Liver (tissue), 9 donors: ENCODE results near the gene ASAP2. TPM values are rescaled to one million over a fixed set of nuclear protein-coding genes. Genes with fewer than 3 reads are reported as not detected.
"Not testable (repeated sequence)": the region's sequence is repeated elsewhere in the genome, so short reads cannot be mapped to it uniquely, and the experiment has no call there.

Source experiments
- DNase-seq: peaks from one replicate; pipeline ENCODE4 v3.0.0-alpha.2; 2017; ENCODE audit warnings: low spot score
- H3K27ac ChIP-seq, 2 donors: one replicate each; pipeline ENCODE4 v1.7.0; 2013; ENCODE audit warnings: inconsistent platforms in 2 of 2, low read length in 2 of 2, control low read depth in 1 of 2, low read depth in 1 of 2, mild to moderate bottlenecking in 1 of 2
- H3K27me3 ChIP-seq, 4 donors: one replicate each; pipeline versions ENCODE4 v1.6.1 to v1.7.0; 2013; ENCODE audit warnings: low read length in 3 of 4, inconsistent platforms in 1 of 4, mild to moderate bottlenecking in 1 of 4, moderate library complexity in 1 of 4; ENCODE audit not compliant: control insufficient read depth in 4 of 4, insufficient read depth in 4 of 4
- H3K36me3 ChIP-seq, 4 donors: one replicate each; pipeline versions ENCODE4 v1.6.1 to v1.7.0; 2013; ENCODE audit warnings: low read length in 3 of 4, mild to moderate bottlenecking in 3 of 4, low read depth in 1 of 4, moderate library complexity in 1 of 4; ENCODE audit not compliant: control insufficient read depth in 4 of 4, insufficient read depth in 3 of 4
- H3K4me1 ChIP-seq, 4 donors: one replicate each; pipeline versions ENCODE4 v1.6.1 to v1.7.0; 2013; ENCODE audit warnings: low read length in 3 of 4, mild to moderate bottlenecking in 3 of 4, moderate library complexity in 1 of 4; ENCODE audit not compliant: control insufficient read depth in 4 of 4, insufficient read depth in 4 of 4
- H3K4me3 ChIP-seq, 3 donors: one replicate each; pipeline versions ENCODE4 v1.6.1 to v1.7.0; 2013; ENCODE audit warnings: low read length in 3 of 3, control low read depth in 1 of 3, low read depth in 1 of 3, mild to moderate bottlenecking in 1 of 3
- H3K9ac ChIP-seq, 2 donors: one replicate each; pipeline ENCODE4 v1.7.0; 2013; ENCODE audit warnings: low read length in 2 of 2, mild to moderate bottlenecking in 2 of 2, moderate library complexity in 2 of 2, control low read depth in 1 of 2, low read depth in 1 of 2
- H3K9me3 ChIP-seq, 4 donors: one replicate each; pipeline versions ENCODE4 v1.6.1 to v1.7.0; 2013; ENCODE audit warnings: low read length in 3 of 4; ENCODE audit not compliant: control insufficient read depth in 4 of 4
- EGR1 ChIP-seq, 2 donors: IDR thresholded peaks; 2 replicates each; pipeline ENCODE4 v1.6.1; 2016 to 2018; ENCODE audit warnings: antibody characterized with exemption in 2 of 2, low read depth in 2 of 2
- FOXA2 ChIP-seq: IDR thresholded peaks from 2 replicates; pipeline ENCODE4 v1.6.1; 2016; ENCODE audit warnings: antibody characterized with exemption
- HNF4A ChIP-seq, 2 donors: conservative IDR thresholded peaks; 2 replicates each; pipeline ENCODE4 v1.6.1; 2016; ENCODE audit warnings: antibody characterized with exemption in 2 of 2, mild to moderate bottlenecking in 2 of 2
- JUND ChIP-seq, 2 donors: IDR thresholded peaks; 2 replicates each; pipeline ENCODE4 v1.6.1; 2016; ENCODE audit warnings: antibody characterized with exemption in 2 of 2
- NR2F2 ChIP-seq: IDR thresholded peaks from 2 replicates; pipeline ENCODE4 v1.6.1; 2016; ENCODE audit warnings: antibody characterized with exemption
- RAD21 ChIP-seq, 2 donors: IDR thresholded peaks; 2 replicates each; pipeline ENCODE4 v1.6.1; 2016; ENCODE audit warnings: antibody characterized with exemption in 2 of 2, mild to moderate bottlenecking in 2 of 2
- RXRA ChIP-seq, 2 donors: IDR thresholded peaks; 2 replicates each; pipeline ENCODE4 v1.6.1; 2017 to 2018; ENCODE audit warnings: antibody characterized with exemption in 2 of 2, mild to moderate bottlenecking in 1 of 2
- YY1 ChIP-seq: IDR thresholded peaks from 2 replicates; pipeline ENCODE4 v1.6.1; 2016; ENCODE audit warnings: antibody characterized with exemption, mild to moderate bottlenecking
- WGBS: extraction: QIAGEN DNeasy Blood & Tissue Kit; methylation state at CpG from one replicate; pipeline ENCODE4 v1.1.7; 2013; 5-methylcytosine and 5-hydroxymethylcytosine counted together
- polyA plus RNA-seq, 2 donors: library from polyadenylated mRNA; stranded (reverse) in 1 of 2; unstranded in 1 of 2; fragments of 200-250 nt in 1 of 2; fragments of >200 nt in 1 of 2; fragmentation: Nextera tagmentation in 1 of 2; extraction: Ambion mirVana in 1 of 2; gene quantifications; one replicate each; pipeline versions ENCODE4 v1.2.1 to v1.2.3, GENCODE V29; 2013 to 2015
- total RNA-seq, 2 donors: library from RNA; depleted of rRNA; stranded (reverse); fragments of >200 nt; gene quantifications; one replicate each; pipeline ENCODE4 v1.2.3, GENCODE V29; 2014
- TF ChIP-seq, protein P1 (sequence below): IDR thresholded peaks from 2 replicates; pipeline ENCODE4 v1.6.1; 2016; ENCODE audit warnings: antibody characterized with exemption, mild to moderate bottlenecking
- TF ChIP-seq, protein P2 (sequence below): IDR thresholded peaks from 2 replicates; pipeline ENCODE4 v1.6.1; 2016; ENCODE audit warnings: antibody characterized with exemption
- donor health status: healthy.
- donor health status: healthy.
- donor health status: healthy.
- donor health status: healthy.
- donor health status: healthy.

Gene ASAP2
- total and polyA plus RNA-seq, 4 donors = 0.36 to 5.9 (median 2.6) TPM

DNA sequence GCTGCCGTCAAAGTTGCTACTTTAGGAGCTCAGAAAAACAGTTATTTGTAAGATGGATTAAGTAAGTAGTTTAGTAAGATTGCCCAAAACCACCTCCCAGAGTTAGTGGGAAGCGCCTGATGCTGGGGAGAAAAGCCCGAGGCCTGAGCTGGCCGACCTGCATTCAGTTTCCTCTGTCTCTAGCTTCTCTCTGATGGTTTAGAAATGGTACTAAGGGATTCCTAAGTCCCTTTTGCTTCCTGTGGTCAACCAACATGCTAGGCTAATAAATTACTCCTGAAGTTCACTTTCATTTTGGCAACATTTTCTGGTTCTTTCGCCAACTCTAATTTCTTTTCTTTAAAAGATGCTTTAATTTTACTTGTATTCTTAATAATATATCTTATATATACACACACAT lies 60.1 kb downstream of the ASAP2 start (continued):
- TF ChIP-seq, protein P1, sequence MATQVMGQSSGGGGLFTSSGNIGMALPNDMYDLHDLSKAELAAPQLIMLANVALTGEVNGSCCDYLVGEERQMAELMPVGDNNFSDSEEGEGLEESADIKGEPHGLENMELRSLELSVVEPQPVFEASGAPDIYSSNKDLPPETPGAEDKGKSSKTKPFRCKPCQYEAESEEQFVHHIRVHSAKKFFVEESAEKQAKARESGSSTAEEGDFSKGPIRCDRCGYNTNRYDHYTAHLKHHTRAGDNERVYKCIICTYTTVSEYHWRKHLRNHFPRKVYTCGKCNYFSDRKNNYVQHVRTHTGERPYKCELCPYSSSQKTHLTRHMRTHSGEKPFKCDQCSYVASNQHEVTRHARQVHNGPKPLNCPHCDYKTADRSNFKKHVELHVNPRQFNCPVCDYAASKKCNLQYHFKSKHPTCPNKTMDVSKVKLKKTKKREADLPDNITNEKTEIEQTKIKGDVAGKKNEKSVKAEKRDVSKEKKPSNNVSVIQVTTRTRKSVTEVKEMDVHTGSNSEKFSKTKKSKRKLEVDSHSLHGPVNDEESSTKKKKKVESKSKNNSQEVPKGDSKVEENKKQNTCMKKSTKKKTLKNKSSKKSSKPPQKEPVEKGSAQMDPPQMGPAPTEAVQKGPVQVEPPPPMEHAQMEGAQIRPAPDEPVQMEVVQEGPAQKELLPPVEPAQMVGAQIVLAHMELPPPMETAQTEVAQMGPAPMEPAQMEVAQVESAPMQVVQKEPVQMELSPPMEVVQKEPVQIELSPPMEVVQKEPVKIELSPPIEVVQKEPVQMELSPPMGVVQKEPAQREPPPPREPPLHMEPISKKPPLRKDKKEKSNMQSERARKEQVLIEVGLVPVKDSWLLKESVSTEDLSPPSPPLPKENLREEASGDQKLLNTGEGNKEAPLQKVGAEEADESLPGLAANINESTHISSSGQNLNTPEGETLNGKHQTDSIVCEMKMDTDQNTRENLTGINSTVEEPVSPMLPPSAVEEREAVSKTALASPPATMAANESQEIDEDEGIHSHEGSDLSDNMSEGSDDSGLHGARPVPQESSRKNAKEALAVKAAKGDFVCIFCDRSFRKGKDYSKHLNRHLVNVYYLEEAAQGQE = no peak
- TF ChIP-seq HNF4A (conservative IDR thresholded peaks at IDR 0.05) = no peak

GRCh38 chr2:9267286-9267685 lies 60.7 kb downstream of the ASAP2 start:
- not testable (repeated sequence) for H3K9ac ChIP-seq, H3K9me3 ChIP-seq, H3K4me3 ChIP-seq, H3K4me1 ChIP-seq, H3K27ac ChIP-seq, H3K27me3 ChIP-seq, H3K36me3 ChIP-seq, DNase-seq
- 97% methylated on average over 3 of the region's 3 CpGs for WGBS

GRCh38 chr2:9268301-9269080 lies 61.9 kb downstream of the ASAP2 start:
- H3K4me3 ChIP-seq = no peak overlapping the region
- H3K27me3 ChIP-seq = no peaks in the 10 kb centered on the region
- WGBS = 89% methylated on average over 18 of the region's 18 CpGs
- H3K27ac ChIP-seq = no peak overlapping the region
- H3K4me1 ChIP-seq = no peaks in the 10 kb centered on the region
- no peaks in the 10 kb centered on the region for H3K9me3 ChIP-seq
- no peak overlapping the region for H3K9ac ChIP-seq
- no peaks in the 10 kb centered on the region for H3K36me3 ChIP-seq
- TF ChIP-seq JUND (IDR thresholded peaks at IDR 0.05) (no peak), FOXA2 (no peak), RXRA (IDR thresholded peaks at IDR 0.05) (no peak), YY1 (no peak), NR2F2 (no peak), RAD21 (IDR thresholded peaks at IDR 0.05) (no peak), EGR1 (IDR thresholded peaks at IDR 0.05; ENCODE audit: low read depth in 2 of 2) (no peak)
- TF ChIP-seq, protein P2, sequence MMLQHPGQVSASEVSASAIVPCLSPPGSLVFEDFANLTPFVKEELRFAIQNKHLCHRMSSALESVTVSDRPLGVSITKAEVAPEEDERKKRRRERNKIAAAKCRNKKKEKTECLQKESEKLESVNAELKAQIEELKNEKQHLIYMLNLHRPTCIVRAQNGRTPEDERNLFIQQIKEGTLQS = no peak
- TF ChIP-seq, protein P1 = no peak
- no peak for DNase-seq
